HG03439 (cell line): ENCODE data around the gene ZNF581.

Experiments used
- ATAC-seq: cut with Tn5 transposase; IDR thresholded peaks from one replicate; pipeline ENCODE4 v1.9.1; 2021; ENCODE audit warnings: mild to moderate bottlenecking, moderate library complexity; ENCODE audit not compliant: unreplicated experiment

The ZNF581 gene

GRCh38 chr19:55692681-55693081, 49.2 kb downstream of the ZNF581 start:
- no peak for ATAC-seq

GRCh38 chr19:55693336-55693974, 50.0 kb downstream of the ZNF581 start:
- no peak for ATAC-seq

GRCh38 chr19:55694241-55694655, 50.8 kb downstream of the ZNF581 start:
- ATAC-seq, result no peak

GRCh38 chr19:55694656-55695491, 51.4 kb downstream of the ZNF581 start:
- ATAC-seq, result no peak
